ENCODE results near the gene SCAANT1. TPM values are rescaled to one million over a fixed set of nuclear protein-coding genes. Genes with fewer than 3 reads are reported as not detected.

Gene SCAANT1
- total RNA-seq, 2 donors from 2014 or later, result not detected

- no peaks in the 10 kb centered on the region for H3K27me3 ChIP-seq (ENCODE audit: control insufficient read depth, insufficient read depth, low read length, poor library complexity, severe bottlenecking)
- H3K4me3 Mint-ChIP-seq, result no peak overlapping the region
- H3K36me3 ChIP-seq (ENCODE audit: control insufficient read depth, insufficient read depth, low read length), result peaks cover 52% of the 10 kb centered on the region
- no peak for TF ChIP-seq CTCF (conservative IDR thresholded peaks at IDR 0.05)
- H3K4me1 ChIP-seq (ENCODE audit: control insufficient read depth, insufficient read depth, low read length), result no peaks in the 10 kb centered on the region
- H3K9me3 ChIP-seq (ENCODE audit: control insufficient read depth, low read length), result peaks cover 31% of the 10 kb centered on the region
- H3K9ac ChIP-seq (ENCODE audit: extremely low read depth, low read length, poor library complexity, severe bottlenecking), result no peak overlapping the region
- peaks cover 62% of the 10 kb centered on the region for H3K36me3 Mint-ChIP-seq (ENCODE audit: low read depth)
- WGBS, 2 experiments (ENCODE audit: insufficient coverage in 1 of 2, insufficient read length in 1 of 2), result 93 to 96% methylated on average over 4 of the region's 4 CpGs
- H3K9me3 Mint-ChIP-seq, result peaks cover 33% of the 10 kb centered on the region
- H3K27ac ChIP-seq (ENCODE audit: low read depth, low read length), result no peak overlapping the region
- H3K4me1 Mint-ChIP-seq, result peaks cover 21% of the 10 kb centered on the region
- H3K27me3 Mint-ChIP-seq (ENCODE audit: insufficient read depth), result no peaks in the 10 kb centered on the region
- no peak overlapping the region for H3K4me3 ChIP-seq (ENCODE audit: low read length)
- no peak overlapping the region for H3K27ac Mint-ChIP-seq
- no peak for DNase-seq
Measured at GRCh38 chr3:63926309-63926708, 14.1 kb upstream of the SCAANT1 start.

- Mint-ChIP-seq H3K4me3 (no peak overlapping the region), H3K4me1 (peaks cover 16% of the 10 kb centered on the region), H3K27me3 (ENCODE audit: insufficient read depth) (no peaks in the 10 kb centered on the region), H3K27ac (no peak overlapping the region), H3K9me3 (peaks cover 33% of the 10 kb centered on the region), H3K36me3 (ENCODE audit: low read depth) (peaks cover 68% of the 10 kb centered on the region)
- Histone ChIP-seq H3K36me3 (ENCODE audit: control insufficient read depth, insufficient read depth, low read length) (peaks cover 70% of the 10 kb centered on the region), H3K4me1 (ENCODE audit: control insufficient read depth, insufficient read depth, low read length) (no peaks in the 10 kb centered on the region), H3K4me3 (ENCODE audit: low read length) (no peak overlapping the region), H3K27ac (ENCODE audit: low read depth, low read length) (no peak overlapping the region), H3K9me3 (ENCODE audit: control insufficient read depth, low read length) (peaks cover 31% of the 10 kb centered on the region), H3K27me3 (ENCODE audit: control insufficient read depth, insufficient read depth, low read length, poor library complexity, severe bottlenecking) (no peaks in the 10 kb centered on the region), H3K9ac (ENCODE audit: extremely low read depth, low read length, poor library complexity, severe bottlenecking) (no peak overlapping the region)
- no peak for TF ChIP-seq CTCF (conservative IDR thresholded peaks at IDR 0.05)
- no peak for DNase-seq
- 91 to 93% methylated on average over 2 of the region's 2 CpGs for WGBS, 2 experiments (ENCODE audit: insufficient coverage in 1 of 2, insufficient read length in 1 of 2)
Measured at GRCh38 chr3:63922491-63923199, 10.5 kb upstream of the SCAANT1 start.

GRCh38 chr3:63921741-63922482 lies 9.7 kb upstream of the SCAANT1 start:
- no peak for TF ChIP-seq CTCF (conservative IDR thresholded peaks at IDR 0.05)
- Histone ChIP-seq H3K9me3 (ENCODE audit: control insufficient read depth, low read length) (peaks cover 31% of the 10 kb centered on the region), H3K27ac (ENCODE audit: low read depth, low read length) (no peak overlapping the region), H3K4me3 (ENCODE audit: low read length) (no peak overlapping the region), H3K4me1 (ENCODE audit: control insufficient read depth, insufficient read depth, low read length) (no peaks in the 10 kb centered on the region), H3K9ac (ENCODE audit: extremely low read depth, low read length, poor library complexity, severe bottlenecking) (no peak overlapping the region), H3K27me3 (ENCODE audit: control insufficient read depth, insufficient read depth, low read length, poor library complexity, severe bottlenecking) (no peaks in the 10 kb centered on the region), H3K36me3 (ENCODE audit: control insufficient read depth, insufficient read depth, low read length) (peaks cover 77% of the 10 kb centered on the region)
- DNase-seq, result no peak
- no peaks in the 10 kb centered on the region for H3K27me3 Mint-ChIP-seq (ENCODE audit: insufficient read depth)
- no peak overlapping the region for H3K4me3 Mint-ChIP-seq
- H3K9me3 Mint-ChIP-seq, result peaks cover 36% of the 10 kb centered on the region
- peaks cover 12% of the 10 kb centered on the region for H3K4me1 Mint-ChIP-seq
- 95 to 97% methylated on average over 5 to 6 of the region's 6 CpGs for WGBS, 2 experiments (ENCODE audit: insufficient coverage in 1 of 2, insufficient read length in 1 of 2)
- no peak overlapping the region for H3K27ac Mint-ChIP-seq
- peaks cover 70% of the 10 kb centered on the region for H3K36me3 Mint-ChIP-seq (ENCODE audit: low read depth)

Measured in endodermal cell (in vitro differentiated cells).